ENCODE results near the gene TP63. TPM values are rescaled to one million over a fixed set of nuclear protein-coding genes. Genes with fewer than 3 reads are reported as not detected.

Gene TP63
- total RNA-seq, 1 donor from 2014 or later = 5.8 TPM

DNA sequence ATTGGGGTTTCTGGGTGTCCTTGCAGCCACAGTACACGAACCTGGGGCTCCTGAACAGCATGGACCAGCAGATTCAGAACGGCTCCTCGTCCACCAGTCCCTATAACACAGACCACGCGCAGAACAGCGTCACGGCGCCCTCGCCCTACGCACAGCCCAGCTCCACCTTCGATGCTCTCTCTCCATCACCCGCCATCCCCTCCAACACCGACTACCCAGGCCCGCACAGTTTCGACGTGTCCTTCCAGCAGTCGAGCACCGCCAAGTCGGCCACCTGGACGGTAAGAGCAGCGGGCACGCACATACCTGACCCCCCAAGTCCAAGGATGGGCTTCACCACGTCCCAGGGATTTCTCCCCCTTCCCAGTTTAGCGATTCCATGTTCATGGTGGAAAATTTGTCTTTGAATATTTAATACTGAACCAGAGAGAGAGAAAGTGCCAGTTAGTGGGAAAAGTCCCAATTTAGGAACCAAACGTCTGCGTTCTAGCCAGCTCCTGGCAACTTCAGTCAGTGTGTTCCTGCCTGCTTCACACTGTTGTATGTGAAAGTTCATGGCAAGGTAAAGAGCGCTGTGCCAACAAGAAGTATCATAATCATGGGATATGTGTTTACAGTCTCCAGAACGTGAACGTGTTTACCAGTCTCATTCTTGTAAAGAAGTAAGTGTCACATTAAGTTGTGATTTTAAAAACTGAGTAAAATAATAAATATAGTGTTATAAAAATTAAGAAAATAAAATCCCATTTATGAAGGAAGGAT lies 177.2 kb downstream of the TP63 start:
- Mint-ChIP-seq H3K9me3 (no peaks in the 10 kb centered on the region), H3K27me3 (peaks cover 16% of the 10 kb centered on the region), H3K36me3 (no peaks in the 10 kb centered on the region), H3K27ac (no peak overlapping the region), H3K4me1 (ENCODE audit: unreplicated experiment) (peaks cover 6% of the 10 kb centered on the region), H3K4me3 (no peak overlapping the region)
- TF ChIP-seq, protein P1, sequence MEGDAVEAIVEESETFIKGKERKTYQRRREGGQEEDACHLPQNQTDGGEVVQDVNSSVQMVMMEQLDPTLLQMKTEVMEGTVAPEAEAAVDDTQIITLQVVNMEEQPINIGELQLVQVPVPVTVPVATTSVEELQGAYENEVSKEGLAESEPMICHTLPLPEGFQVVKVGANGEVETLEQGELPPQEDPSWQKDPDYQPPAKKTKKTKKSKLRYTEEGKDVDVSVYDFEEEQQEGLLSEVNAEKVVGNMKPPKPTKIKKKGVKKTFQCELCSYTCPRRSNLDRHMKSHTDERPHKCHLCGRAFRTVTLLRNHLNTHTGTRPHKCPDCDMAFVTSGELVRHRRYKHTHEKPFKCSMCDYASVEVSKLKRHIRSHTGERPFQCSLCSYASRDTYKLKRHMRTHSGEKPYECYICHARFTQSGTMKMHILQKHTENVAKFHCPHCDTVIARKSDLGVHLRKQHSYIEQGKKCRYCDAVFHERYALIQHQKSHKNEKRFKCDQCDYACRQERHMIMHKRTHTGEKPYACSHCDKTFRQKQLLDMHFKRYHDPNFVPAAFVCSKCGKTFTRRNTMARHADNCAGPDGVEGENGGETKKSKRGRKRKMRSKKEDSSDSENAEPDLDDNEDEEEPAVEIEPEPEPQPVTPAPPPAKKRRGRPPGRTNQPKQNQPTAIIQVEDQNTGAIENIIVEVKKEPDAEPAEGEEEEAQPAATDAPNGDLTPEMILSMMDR (conservative IDR thresholded peaks at IDR 0.05) = no peak
- no peak for DNase-seq (ENCODE audit: extremely low spot score, unreplicated experiment)

GRCh38 chr3:189809583-189809982 lies 178.4 kb downstream of the TP63 start:
- H3K9me3 Mint-ChIP-seq = no peaks in the 10 kb centered on the region
- H3K27ac Mint-ChIP-seq = no peak overlapping the region
- peaks cover 16% of the 10 kb centered on the region for H3K4me1 Mint-ChIP-seq (ENCODE audit: unreplicated experiment)
- peaks cover 16% of the 10 kb centered on the region for H3K27me3 Mint-ChIP-seq
- no peaks in the 10 kb centered on the region for H3K36me3 Mint-ChIP-seq
- no peak overlapping the region for H3K4me3 Mint-ChIP-seq
- no peak for DNase-seq (ENCODE audit: extremely low spot score, unreplicated experiment)
- TF ChIP-seq, protein P1 (conservative IDR thresholded peaks at IDR 0.05) = no peak

- TF ChIP-seq, protein P1 (conservative IDR thresholded peaks at IDR 0.05) = no peak
- DNase-seq (ENCODE audit: extremely low spot score, unreplicated experiment) = no peak
- Mint-ChIP-seq H3K4me3 (no peak overlapping the region), H3K36me3 (no peaks in the 10 kb centered on the region), H3K4me1 (ENCODE audit: unreplicated experiment) (peaks cover 10% of the 10 kb centered on the region), H3K27me3 (peaks cover 13% of the 10 kb centered on the region), H3K27ac (no peak overlapping the region), H3K9me3 (no peaks in the 10 kb centered on the region)
Observed at GRCh38 chr3:189812806-189813465, 181.7 kb downstream of the TP63 start.

DNA sequence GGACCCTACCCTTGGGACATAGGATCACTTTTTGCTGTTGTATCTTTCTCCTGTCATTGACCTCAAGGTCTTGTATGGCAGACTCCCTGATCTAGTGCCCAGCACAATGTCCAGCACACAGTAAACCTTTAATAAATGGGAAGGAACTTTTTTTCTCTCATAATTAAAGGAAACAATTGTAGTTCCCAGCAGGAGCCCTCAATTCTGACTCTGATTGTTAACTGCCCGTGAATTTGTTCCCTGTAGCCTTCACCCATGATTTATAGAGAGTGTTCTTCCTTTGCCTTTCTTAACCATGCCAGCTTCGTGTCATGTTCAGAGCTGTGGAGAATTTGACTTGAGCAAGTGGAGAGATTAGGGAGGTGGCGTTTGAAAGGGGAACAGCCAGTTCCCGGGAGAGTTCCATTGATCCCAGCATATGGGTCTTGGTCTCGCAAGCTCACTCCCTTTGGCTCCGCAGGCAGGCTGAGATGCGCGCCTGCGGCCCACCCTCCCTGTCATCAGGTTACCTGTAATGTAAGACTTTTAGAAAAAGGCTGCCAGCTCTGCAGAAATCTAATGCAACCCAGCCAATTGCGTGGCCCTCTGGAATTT lies 182.6 kb downstream of the TP63 start:
- no peaks in the 10 kb centered on the region for H3K9me3 Mint-ChIP-seq
- TF ChIP-seq, protein P1 (conservative IDR thresholded peaks at IDR 0.05) = no peak
- H3K27ac Mint-ChIP-seq = no peak overlapping the region
- H3K27me3 Mint-ChIP-seq = peaks cover 7% of the 10 kb centered on the region
- no peak for DNase-seq (ENCODE audit: extremely low spot score, unreplicated experiment)
- no peak overlapping the region for H3K4me3 Mint-ChIP-seq
- H3K36me3 Mint-ChIP-seq = no peaks in the 10 kb centered on the region
- H3K4me1 Mint-ChIP-seq (ENCODE audit: unreplicated experiment) = peaks cover 10% of the 10 kb centered on the region

- Mint-ChIP-seq H3K36me3 (no peaks in the 10 kb centered on the region), H3K27me3 (no peaks in the 10 kb centered on the region), H3K4me3 (no peak overlapping the region), H3K9me3 (no peaks in the 10 kb centered on the region), H3K4me1 (ENCODE audit: unreplicated experiment) (no peaks in the 10 kb centered on the region), H3K27ac (no peak overlapping the region)
- no peak for DNase-seq (ENCODE audit: extremely low spot score, unreplicated experiment)
- TF ChIP-seq, protein P1 (conservative IDR thresholded peaks at IDR 0.05) = no peak
Observed at GRCh38 chr3:189820365-189820720, 189.2 kb downstream of the TP63 start.
